Measurements from ENCODE around the gene SLC16A9.

SLC16A9 gene

DNA sequence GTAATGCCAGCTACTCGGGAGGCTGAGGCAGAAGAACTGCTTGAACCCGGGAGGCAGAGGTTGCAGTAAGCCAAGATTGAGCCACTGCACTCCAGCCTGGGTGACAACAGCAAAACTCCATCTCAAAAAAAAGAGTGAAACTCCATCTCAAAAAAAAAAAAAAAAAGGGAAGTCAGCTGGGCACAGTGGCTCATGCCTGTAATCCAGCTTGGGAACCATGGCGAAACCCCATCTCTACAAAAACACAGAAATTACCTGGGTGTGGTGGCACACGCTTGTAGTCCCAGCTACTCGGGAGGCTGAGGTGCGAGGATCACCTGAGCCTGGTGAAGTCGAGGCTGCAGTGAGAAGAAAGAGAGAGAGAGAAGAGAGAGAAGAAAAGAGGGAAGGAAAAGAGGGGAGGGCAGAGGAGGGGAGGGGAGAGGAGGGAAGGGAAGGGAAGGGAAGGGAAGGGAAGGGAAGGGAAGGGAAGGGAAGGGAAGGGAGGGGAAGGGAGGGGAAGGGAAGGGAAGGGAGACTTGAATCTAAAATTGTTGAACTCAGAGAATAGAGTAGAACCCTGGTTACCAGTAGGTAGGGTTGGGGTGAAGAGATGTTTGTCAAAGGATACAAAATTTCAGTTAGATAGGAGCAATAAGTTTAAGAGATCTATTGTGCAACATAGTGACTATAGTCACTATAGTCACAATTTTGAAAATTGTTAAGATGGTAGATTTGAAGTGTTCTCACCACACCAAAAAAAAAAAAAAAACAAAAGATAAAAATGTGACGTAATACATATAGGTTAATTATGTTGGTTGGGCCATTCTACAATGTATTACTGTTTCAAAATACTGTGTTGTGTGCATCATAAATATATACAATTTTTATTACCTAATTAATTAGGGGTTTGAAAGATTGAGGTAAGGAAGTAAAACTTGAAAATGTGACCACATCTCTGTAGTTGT, 2.5 kb downstream of the SLC16A9 start:
- no peak for ATAC-seq (ENCODE audit: insufficient read depth, low read depth)
- Histone ChIP-seq H3K4me2 (ENCODE audit: insufficient read depth, low read length) (no peak overlapping the region), H3K9me3 (ENCODE audit: insufficient read depth, low read length, severe bottlenecking) (no peaks in the 10 kb centered on the region), H3K4me3 (ENCODE audit: low read depth in 1 of 2, low read length in 2 of 2) (no peak overlapping the region), H3K36me3 (ENCODE audit: insufficient read depth, low read length) (no peaks in the 10 kb centered on the region), H3K79me2 (ENCODE audit: insufficient read depth, low read length) (no peaks in the 10 kb centered on the region), H3K27me3 (ENCODE audit: insufficient read depth, low read length, poor library complexity) (no peaks in the 10 kb centered on the region), H3K9ac (ENCODE audit: low read depth, low read length) (no peak overlapping the region), H3K4me1 (ENCODE audit: insufficient read depth, low read length) (no peaks in the 10 kb centered on the region), H4K20me1 (ENCODE audit: insufficient read depth, low read length) (no peaks in the 10 kb centered on the region), H3K27ac (ENCODE audit: low read length) (no peak overlapping the region), H2AFZ (ENCODE audit: low read depth, low read length) (no peak overlapping the region)
- no peak for TF ChIP-seq EZH2 (IDR thresholded peaks at IDR 0.05; ENCODE audit: borderline replicate concordance, low read depth, low read length, severe bottlenecking)
- TF ChIP-seq, protein P1, sequence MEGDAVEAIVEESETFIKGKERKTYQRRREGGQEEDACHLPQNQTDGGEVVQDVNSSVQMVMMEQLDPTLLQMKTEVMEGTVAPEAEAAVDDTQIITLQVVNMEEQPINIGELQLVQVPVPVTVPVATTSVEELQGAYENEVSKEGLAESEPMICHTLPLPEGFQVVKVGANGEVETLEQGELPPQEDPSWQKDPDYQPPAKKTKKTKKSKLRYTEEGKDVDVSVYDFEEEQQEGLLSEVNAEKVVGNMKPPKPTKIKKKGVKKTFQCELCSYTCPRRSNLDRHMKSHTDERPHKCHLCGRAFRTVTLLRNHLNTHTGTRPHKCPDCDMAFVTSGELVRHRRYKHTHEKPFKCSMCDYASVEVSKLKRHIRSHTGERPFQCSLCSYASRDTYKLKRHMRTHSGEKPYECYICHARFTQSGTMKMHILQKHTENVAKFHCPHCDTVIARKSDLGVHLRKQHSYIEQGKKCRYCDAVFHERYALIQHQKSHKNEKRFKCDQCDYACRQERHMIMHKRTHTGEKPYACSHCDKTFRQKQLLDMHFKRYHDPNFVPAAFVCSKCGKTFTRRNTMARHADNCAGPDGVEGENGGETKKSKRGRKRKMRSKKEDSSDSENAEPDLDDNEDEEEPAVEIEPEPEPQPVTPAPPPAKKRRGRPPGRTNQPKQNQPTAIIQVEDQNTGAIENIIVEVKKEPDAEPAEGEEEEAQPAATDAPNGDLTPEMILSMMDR (IDR thresholded peaks at IDR 0.05; ENCODE audit: borderline replicate concordance, extremely low read depth, low read length, poor library complexity, severe bottlenecking): no peak
- no peak for DNase-seq

DNA sequence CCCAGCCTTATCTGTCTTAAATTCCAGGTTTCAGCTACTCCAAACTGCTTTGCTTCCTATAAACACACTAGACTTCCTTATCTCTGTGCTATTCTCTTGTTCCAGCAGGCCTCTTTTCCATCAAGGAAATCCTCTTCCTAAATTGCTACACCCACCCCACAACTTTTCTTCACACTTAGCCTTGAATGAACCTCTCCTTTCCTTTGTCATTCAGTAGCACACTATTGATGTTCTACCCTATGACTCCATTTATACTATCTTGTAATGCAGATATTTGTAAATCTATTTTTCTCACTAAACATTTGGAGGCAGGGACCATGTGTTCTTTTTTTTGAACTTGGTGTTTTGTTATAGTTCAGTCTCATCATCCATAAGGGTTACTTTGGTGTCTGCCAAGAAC, 3.7 kb downstream of the SLC16A9 start:
- no peak overlapping the region for H3K4me3 ChIP-seq (ENCODE audit: low read depth in 1 of 2, low read length in 2 of 2)
- no peaks in the 10 kb centered on the region for H3K79me2 ChIP-seq (ENCODE audit: insufficient read depth, low read length)
- ATAC-seq (ENCODE audit: insufficient read depth, low read depth) (no peak), DNase-seq (no peak)
- no peak overlapping the region for H3K4me2 ChIP-seq (ENCODE audit: insufficient read depth, low read length)
- H3K9me3 ChIP-seq (ENCODE audit: insufficient read depth, low read length, severe bottlenecking): no peaks in the 10 kb centered on the region
- H3K4me1 ChIP-seq (ENCODE audit: insufficient read depth, low read length): no peaks in the 10 kb centered on the region
- no peaks in the 10 kb centered on the region for H3K27me3 ChIP-seq (ENCODE audit: insufficient read depth, low read length, poor library complexity)
- H3K9ac ChIP-seq (ENCODE audit: low read depth, low read length): no peak overlapping the region
- H2AFZ ChIP-seq (ENCODE audit: low read depth, low read length): no peak overlapping the region
- no peak for TF ChIP-seq EZH2 (IDR thresholded peaks at IDR 0.05; ENCODE audit: borderline replicate concordance, low read depth, low read length, severe bottlenecking)
- TF ChIP-seq, protein P1 (IDR thresholded peaks at IDR 0.05; ENCODE audit: borderline replicate concordance, extremely low read depth, low read length, poor library complexity, severe bottlenecking): no peak
- no peaks in the 10 kb centered on the region for H4K20me1 ChIP-seq (ENCODE audit: insufficient read depth, low read length)
- no peaks in the 10 kb centered on the region for H3K36me3 ChIP-seq (ENCODE audit: insufficient read depth, low read length)
- H3K27ac ChIP-seq (ENCODE audit: low read length): no peak overlapping the region

DNA sequence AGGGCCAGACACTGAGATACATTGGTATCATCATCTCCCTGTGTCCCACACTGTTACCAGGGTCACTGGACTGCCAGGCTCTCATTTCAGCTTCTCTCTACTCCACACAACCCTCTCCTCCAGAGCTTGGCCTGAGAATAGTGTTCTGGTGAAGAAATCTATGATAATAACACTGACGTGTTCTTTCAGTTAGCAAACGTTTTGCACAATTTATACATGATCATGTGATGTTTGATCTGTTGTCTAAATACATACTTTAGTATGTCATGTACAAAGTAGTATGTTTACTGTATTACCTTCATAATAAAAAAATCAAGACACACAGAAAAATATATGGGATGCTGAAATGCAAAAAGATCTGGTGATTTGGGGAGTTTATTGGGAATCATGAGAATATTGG, 5.0 kb downstream of the SLC16A9 start:
- Histone ChIP-seq H3K27me3 (ENCODE audit: insufficient read depth, low read length, poor library complexity) (no peaks in the 10 kb centered on the region), H3K79me2 (ENCODE audit: insufficient read depth, low read length) (no peaks in the 10 kb centered on the region), H3K4me2 (ENCODE audit: insufficient read depth, low read length) (no peak overlapping the region), H3K36me3 (ENCODE audit: insufficient read depth, low read length) (no peaks in the 10 kb centered on the region), H4K20me1 (ENCODE audit: insufficient read depth, low read length) (no peaks in the 10 kb centered on the region), H3K27ac (ENCODE audit: low read length) (no peak overlapping the region), H3K4me3 (ENCODE audit: low read depth in 1 of 2, low read length in 2 of 2) (no peak overlapping the region), H3K9ac (ENCODE audit: low read depth, low read length) (no peak overlapping the region), H3K9me3 (ENCODE audit: insufficient read depth, low read length, severe bottlenecking) (no peaks in the 10 kb centered on the region), H3K4me1 (ENCODE audit: insufficient read depth, low read length) (no peaks in the 10 kb centered on the region), H2AFZ (ENCODE audit: low read depth, low read length) (no peak overlapping the region)
- DNase-seq: no peak
- ATAC-seq (ENCODE audit: insufficient read depth, low read depth): no peak
- TF ChIP-seq EZH2 (IDR thresholded peaks at IDR 0.05; ENCODE audit: borderline replicate concordance, low read depth, low read length, severe bottlenecking): no peak
- TF ChIP-seq, protein P1 (IDR thresholded peaks at IDR 0.05; ENCODE audit: borderline replicate concordance, extremely low read depth, low read length, poor library complexity, severe bottlenecking): no peak
